ENCODE data around the gene MARS1. TPM values are rescaled to one million over a fixed set of nuclear protein-coding genes. Genes with fewer than 3 reads are reported as not detected.
"Not testable (repeated sequence)": the region's sequence is repeated elsewhere in the genome, so short reads cannot be mapped to it uniquely, and the experiment has no call there.

The MARS1 gene
- total RNA-seq, 2 experiments from 2014 or later = 275 to 291 TPM

- Mint-ChIP-seq H3K4me1 (ENCODE audit: low read depth) (peaks cover 14% of the 10 kb centered on the region), H3K36me3 (ENCODE audit: low read depth) (peaks cover 69% of the 10 kb centered on the region), H3K4me3 (no peak overlapping the region), H3K27me3 (ENCODE audit: low read depth) (no peaks in the 10 kb centered on the region), H3K9me3 (ENCODE audit: insufficient read depth) (no peaks in the 10 kb centered on the region), H3K27ac (peak overlapping the region; percentile 62)
- DNase-seq = no peak
- no peak for ATAC-seq
- ChIA-PET POLR2A (interaction anchor here (1.0 kb wide), 1 partner anchor 434 kb away, joined by 6 read pairs; no protein-coding TSS in a partner anchor), CTCF (interaction anchor here (1.2 to 1.7 kb wide), 3 partner anchors 15 to 80 kb away, joined by 3 to 4 read pairs (median 3); no protein-coding TSS in a partner anchor)
Observed at GRCh38 chr12:57512665-57513064, 24.8 kb downstream of the MARS1 start.

- no peaks in the 10 kb centered on the region for H3K9me3 Mint-ChIP-seq (ENCODE audit: insufficient read depth)
- no peak for DNase-seq
- H3K36me3 Mint-ChIP-seq (ENCODE audit: low read depth) = peaks cover 70% of the 10 kb centered on the region
- H3K4me3 Mint-ChIP-seq = no peak overlapping the region
- ChIA-PET POLR2A (no interaction called here), CTCF (interaction anchor here (1.2 to 1.7 kb wide), 3 partner anchors 16 to 80 kb away, joined by 3 to 4 read pairs (median 3); no protein-coding TSS in a partner anchor)
- peak overlapping the region; percentile 62 for H3K27ac Mint-ChIP-seq
- H3K4me1 Mint-ChIP-seq (ENCODE audit: low read depth) = peaks cover 18% of the 10 kb centered on the region
- no peak for ATAC-seq
- no peaks in the 10 kb centered on the region for H3K27me3 Mint-ChIP-seq (ENCODE audit: low read depth)
Observed at GRCh38 chr12:57513266-57513665, 25.4 kb downstream of the MARS1 start.

- DNase-seq; H3K27ac Mint-ChIP-seq; H3K9me3 Mint-ChIP-seq (ENCODE audit: insufficient read depth); H3K4me3 Mint-ChIP-seq; ATAC-seq; H3K27me3 Mint-ChIP-seq (ENCODE audit: low read depth); POLR2A ChIA-PET: not testable (repeated sequence)
- CTCF ChIA-PET = interaction anchor here (1.4 to 1.7 kb wide), 2 partner anchors 17 to 55 kb away, joined by 3 to 4 read pairs; no protein-coding TSS in a partner anchor
- Mint-ChIP-seq H3K36me3 (ENCODE audit: low read depth) (peaks cover 74% of the 10 kb centered on the region), H3K4me1 (ENCODE audit: low read depth) (peaks cover 22% of the 10 kb centered on the region)
Observed at GRCh38 chr12:57513677-57514076, 25.8 kb downstream of the MARS1 start.

DNA sequence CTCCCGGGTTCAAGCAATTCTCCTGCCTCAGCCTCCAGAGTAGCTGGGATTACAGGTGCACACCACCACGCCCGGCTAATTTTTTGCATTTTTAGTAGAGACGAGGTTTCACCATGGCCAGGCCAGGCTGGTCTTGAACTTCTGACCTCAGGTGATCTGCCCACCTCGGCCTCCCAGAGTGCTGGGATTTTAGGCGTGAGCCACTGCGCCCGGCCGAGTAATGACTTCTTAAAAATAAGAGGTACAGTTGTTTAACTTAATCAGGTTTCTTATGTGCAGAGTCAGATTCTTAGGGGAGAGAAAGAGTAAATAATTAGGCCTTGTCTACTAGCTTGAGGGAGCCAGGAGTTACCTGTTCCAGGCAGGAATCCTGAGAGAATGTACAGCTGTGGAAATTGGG is 26.4 kb downstream of the MARS1 start:
- ChIA-PET CTCF (interaction anchor here (0.9 to 1.4 kb wide), 4 partner anchors 10 to 55 kb away, joined by 3 to 4 read pairs (median 3); no protein-coding TSS in a partner anchor), POLR2A (interaction anchor here (0.8 kb wide), 1 partner anchor 38 kb away, joined by 3 read pairs; no protein-coding TSS in a partner anchor)
- peaks cover 75% of the 10 kb centered on the region for H3K36me3 Mint-ChIP-seq (ENCODE audit: low read depth)
- H3K27ac Mint-ChIP-seq; H3K27me3 Mint-ChIP-seq (ENCODE audit: low read depth); ATAC-seq; H3K4me3 Mint-ChIP-seq; H3K9me3 Mint-ChIP-seq (ENCODE audit: insufficient read depth); DNase-seq: not testable (repeated sequence)
- H3K4me1 Mint-ChIP-seq (ENCODE audit: low read depth) = peaks cover 27% of the 10 kb centered on the region

GRCh38 chr12:57514720-57515407 is 27.0 kb downstream of the MARS1 start:
- POLR2A ChIA-PET = interaction anchor here (0.8 to 1.2 kb wide), 2 partner anchors 9 to 38 kb away, joined by 3 read pairs; no protein-coding TSS in a partner anchor
- no peak overlapping the region for H3K4me3 Mint-ChIP-seq
- no peaks in the 10 kb centered on the region for H3K27me3 Mint-ChIP-seq (ENCODE audit: low read depth)
- no peak for ATAC-seq
- no peak overlapping the region for H3K27ac Mint-ChIP-seq
- no peaks in the 10 kb centered on the region for H3K9me3 Mint-ChIP-seq (ENCODE audit: insufficient read depth)
- CTCF ChIA-PET = interaction anchor here (0.9 to 3.9 kb wide), 5 partner anchors 9 to 63 kb away, joined by 3 to 15 read pairs (median 3); no protein-coding TSS in a partner anchor
- peaks cover 77% of the 10 kb centered on the region for H3K36me3 Mint-ChIP-seq (ENCODE audit: low read depth)
- DNase-seq = no peak
- peaks cover 29% of the 10 kb centered on the region for H3K4me1 Mint-ChIP-seq (ENCODE audit: low read depth)

- ATAC-seq = no peak
- H3K9me3 Mint-ChIP-seq (ENCODE audit: insufficient read depth) = no peaks in the 10 kb centered on the region
- peaks cover 29% of the 10 kb centered on the region for H3K4me1 Mint-ChIP-seq (ENCODE audit: low read depth)
- no peak for DNase-seq
- no peaks in the 10 kb centered on the region for H3K27me3 Mint-ChIP-seq (ENCODE audit: low read depth)
- H3K4me3 Mint-ChIP-seq = no peak overlapping the region
- CTCF ChIA-PET = interaction anchor here (0.9 to 3.9 kb wide), 6 partner anchors 9 to 63 kb away, joined by 3 to 15 read pairs (median 3); no protein-coding TSS in a partner anchor
- no peak overlapping the region for H3K27ac Mint-ChIP-seq
- H3K36me3 Mint-ChIP-seq (ENCODE audit: low read depth) = peaks cover 80% of the 10 kb centered on the region
- POLR2A ChIA-PET = interaction anchor here (1.2 kb wide), 1 partner anchor 10 kb away, joined by 3 read pairs; no protein-coding TSS in a partner anchor
Observed at GRCh38 chr12:57515408-57515933, 27.6 kb downstream of the MARS1 start.

GRCh38 chr12:57515934-57516541 is 28.2 kb downstream of the MARS1 start:
- ATAC-seq = no peak

DNA sequence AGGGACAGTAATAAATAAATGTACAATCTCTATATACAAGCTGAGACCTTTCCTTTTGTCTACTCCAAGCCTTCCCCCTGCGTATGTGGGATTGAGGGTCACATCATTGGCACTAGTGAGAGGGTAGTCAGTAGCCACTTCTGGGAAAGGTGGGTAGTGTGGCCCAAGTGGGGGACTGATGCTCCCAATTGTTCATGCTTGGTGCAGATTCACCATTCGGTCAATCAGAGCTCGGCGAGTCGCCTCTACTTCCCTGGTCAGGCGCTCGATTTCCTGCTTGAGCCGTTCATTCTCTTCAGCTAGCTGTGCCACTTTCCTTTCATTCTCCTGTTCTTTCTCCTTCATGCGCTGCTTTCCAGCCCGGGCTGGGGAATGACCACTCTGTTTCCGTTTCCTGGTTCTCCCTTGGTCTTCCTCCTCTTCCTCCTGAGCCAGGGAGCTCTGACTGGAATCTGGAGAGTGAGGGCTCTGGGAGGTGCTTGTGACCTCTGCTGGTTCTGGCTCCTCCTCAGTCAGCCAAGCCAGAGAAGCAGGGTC is 28.8 kb downstream of the MARS1 start:
- CTCF ChIA-PET = interaction anchor here (0.6 to 3.9 kb wide), 4 partner anchors 17 to 58 kb away, joined by 3 to 15 read pairs (median 7); no protein-coding TSS in a partner anchor
- POLR2A ChIA-PET = interaction anchor here (5.2 kb wide), 1 partner anchor 38 kb away, joined by 74 read pairs; the partner anchor contains the start of gene ARHGAP9
- Mint-ChIP-seq H3K4me3 (no peak overlapping the region), H3K4me1 (ENCODE audit: low read depth) (peaks cover 39% of the 10 kb centered on the region), H3K27me3 (ENCODE audit: low read depth) (no peaks in the 10 kb centered on the region), H3K36me3 (ENCODE audit: low read depth) (peaks cover 78% of the 10 kb centered on the region), H3K9me3 (ENCODE audit: insufficient read depth) (no peaks in the 10 kb centered on the region), H3K27ac (peak overlapping the region; percentile 2)
- ATAC-seq (no peak), DNase-seq (no peak)

More at GRCh38 chr12:57515934-57516541, 28.2 kb downstream of the MARS1 start:
- H3K4me3 Mint-ChIP-seq = no peak overlapping the region
- H3K36me3 Mint-ChIP-seq (ENCODE audit: low read depth) = peaks cover 80% of the 10 kb centered on the region
- CTCF ChIA-PET = interaction anchor here (1.3 to 3.9 kb wide), 4 partner anchors 35 to 64 kb away, joined by 3 to 15 read pairs (median 8); no protein-coding TSS in a partner anchor
- peak overlapping the region; percentile 13 for H3K27ac Mint-ChIP-seq
- H3K9me3 Mint-ChIP-seq (ENCODE audit: insufficient read depth) = no peaks in the 10 kb centered on the region
- H3K27me3 Mint-ChIP-seq (ENCODE audit: low read depth) = no peaks in the 10 kb centered on the region
- POLR2A ChIA-PET = interaction anchor here (1.2 to 5.2 kb wide), 2 partner anchors 10 to 37 kb away, joined by 3 to 74 read pairs; partner anchors contain the start of gene ARHGAP9
- H3K4me1 Mint-ChIP-seq (ENCODE audit: low read depth) = peaks cover 32% of the 10 kb centered on the region
- DNase-seq = no peak

DNA sequence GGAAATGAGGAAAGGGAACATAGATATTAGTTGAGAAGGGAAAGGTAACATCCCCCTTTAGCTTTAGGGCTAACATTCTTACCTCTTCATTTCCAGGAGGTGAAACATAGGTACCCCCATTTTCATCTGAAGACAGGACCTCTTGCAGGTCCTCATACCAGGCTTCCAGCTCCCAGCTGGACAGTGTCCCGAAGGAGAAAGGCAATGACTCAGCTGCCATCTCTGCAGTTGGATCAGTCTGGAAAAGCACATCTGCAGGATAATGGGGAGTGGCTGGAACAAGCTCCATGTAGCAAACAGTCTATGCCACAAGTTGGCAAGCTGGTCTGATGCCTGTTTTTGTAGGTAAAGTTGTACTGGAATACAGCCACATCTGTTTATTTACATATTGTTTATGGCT is 29.3 kb downstream of the MARS1 start:
- CTCF ChIA-PET = interaction anchor here (0.6 to 3.9 kb wide), 3 partner anchors 18 to 59 kb away, joined by 3 to 15 read pairs (median 11); no protein-coding TSS in a partner anchor
- peaks cover 44% of the 10 kb centered on the region for H3K4me1 Mint-ChIP-seq (ENCODE audit: low read depth)
- no peak overlapping the region for H3K4me3 Mint-ChIP-seq
- no peaks in the 10 kb centered on the region for H3K27me3 Mint-ChIP-seq (ENCODE audit: low read depth)
- POLR2A ChIA-PET = interaction anchor here (0.8 to 5.2 kb wide), 2 partner anchors 29 to 39 kb away, joined by 3 to 74 read pairs; partner anchors contain the start of genes ARHGAP9 and DCTN2
- H3K27ac Mint-ChIP-seq = no peak overlapping the region
- ATAC-seq (no peak), DNase-seq (no peak)
- no peaks in the 10 kb centered on the region for H3K9me3 Mint-ChIP-seq (ENCODE audit: insufficient read depth)
- H3K36me3 Mint-ChIP-seq (ENCODE audit: low read depth) = peaks cover 75% of the 10 kb centered on the region

DNA sequence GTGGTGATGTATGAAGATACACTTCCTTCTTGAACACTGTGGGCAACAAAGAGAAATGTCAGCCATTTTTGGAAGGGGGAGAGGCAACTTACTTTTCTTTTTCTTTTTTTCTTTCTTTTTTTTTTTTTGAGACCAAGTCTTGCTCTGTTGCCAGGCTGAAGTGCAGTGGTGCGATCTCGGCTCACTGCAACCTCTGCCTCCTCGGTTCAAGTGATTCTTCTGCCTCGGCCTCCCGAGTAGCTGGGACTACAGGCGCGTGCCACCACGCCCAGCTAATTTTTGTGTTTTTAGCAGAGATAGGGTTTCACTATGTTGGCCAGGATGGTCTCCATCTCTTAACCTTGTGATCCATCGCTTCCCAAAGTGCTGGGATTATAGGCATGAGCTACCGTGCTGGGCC is 29.9 kb downstream of the MARS1 start:
- peaks cover 70% of the 10 kb centered on the region for H3K36me3 Mint-ChIP-seq (ENCODE audit: low read depth)
- not testable (repeated sequence) for H3K9me3 Mint-ChIP-seq (ENCODE audit: insufficient read depth); ATAC-seq; H3K4me3 Mint-ChIP-seq; DNase-seq; H3K27me3 Mint-ChIP-seq (ENCODE audit: low read depth); H3K27ac Mint-ChIP-seq
- CTCF ChIA-PET = interaction anchor here (0.6 to 3.9 kb wide), 3 partner anchors 18 to 59 kb away, joined by 3 to 15 read pairs (median 11); no protein-coding TSS in a partner anchor
- POLR2A ChIA-PET = interaction anchor here (0.8 to 5.2 kb wide), 5 partner anchors 8 to 39 kb away, joined by 3 to 74 read pairs (median 4); partner anchors contain the start of genes ARHGAP9 and DCTN2
- peaks cover 41% of the 10 kb centered on the region for H3K4me1 Mint-ChIP-seq (ENCODE audit: low read depth)

Data from activated CD8-positive, alpha-beta T cell treated with anti-CD3 and anti-CD28 coated beads, Interleukin-2, amount 10 ng/mL, durations not matched to agents 7 days and 5 days (primary cell).